GM23248 (cell line): ENCODE measurements around the gene RBM10.

ENCODE experiments used
- EZH2 ChIP-seq: fragments of 200-600 bp; sonication (generic); IDR thresholded peaks from 2 replicates; pipeline ENCODE4 v1.6.1; 2018; ENCODE audit warnings: antibody characterized with exemption, mild to moderate bottlenecking; ENCODE audit not compliant: insufficient read depth, poor library complexity, severe bottlenecking
- EZH2phosphoT487 ChIP-seq: fragments of 200-600 bp; sonication (generic); IDR thresholded peaks from 2 replicates; pipeline ENCODE4 v1.6.1; 2018; ENCODE audit warnings: antibody characterized with exemption, moderate library complexity, mild to moderate bottlenecking, low read depth; ENCODE audit not compliant: insufficient read depth

DNA sequence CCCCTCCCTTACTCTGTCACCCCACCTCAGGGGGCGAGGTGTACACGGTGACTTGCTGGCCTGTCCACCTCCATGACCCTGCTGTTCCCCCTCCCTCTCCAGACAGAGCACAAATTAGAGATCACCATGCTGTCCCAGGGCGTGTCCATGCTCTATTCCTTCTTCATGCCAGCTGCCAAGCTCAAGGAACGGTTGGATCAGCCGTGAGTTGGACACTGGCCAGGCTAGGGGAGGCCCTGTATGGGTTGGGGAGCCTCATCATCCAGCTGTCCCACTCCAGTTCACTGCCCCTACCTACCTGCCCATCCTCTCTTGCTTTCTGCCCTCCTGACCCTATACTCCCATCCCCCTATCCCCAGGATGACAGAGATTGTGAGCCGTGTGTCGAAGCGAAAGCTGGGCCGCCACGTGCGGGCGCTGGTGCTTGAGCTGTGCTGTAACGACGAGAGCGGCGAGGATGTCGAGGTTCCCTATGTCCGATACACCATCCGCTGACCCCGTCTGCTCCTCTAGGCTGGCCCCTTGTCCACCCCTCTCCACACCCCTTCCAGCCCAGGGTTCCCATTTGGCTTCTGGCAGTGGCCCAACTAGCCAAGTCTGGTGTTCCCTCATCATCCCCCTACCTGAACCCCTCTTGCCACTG lies 69.5 kb downstream of the RBM10 start:
- no peak for TF ChIP-seq EZH2
- no peak for TF ChIP-seq EZH2phosphoT487
